HG02973 (cell line): ENCODE results near the gene DLX3.
"Not testable (repeated sequence)": the region's sequence is repeated elsewhere in the genome, so short reads cannot be mapped to it uniquely, and the experiment has no call there.

Experiments used
- ATAC-seq: cut with Tn5 transposase; IDR thresholded peaks from one replicate; pipeline ENCODE4 v1.9.1; 2021; ENCODE audit warnings: moderate library complexity; ENCODE audit not compliant: unreplicated experiment

The DLX3 gene

DNA sequence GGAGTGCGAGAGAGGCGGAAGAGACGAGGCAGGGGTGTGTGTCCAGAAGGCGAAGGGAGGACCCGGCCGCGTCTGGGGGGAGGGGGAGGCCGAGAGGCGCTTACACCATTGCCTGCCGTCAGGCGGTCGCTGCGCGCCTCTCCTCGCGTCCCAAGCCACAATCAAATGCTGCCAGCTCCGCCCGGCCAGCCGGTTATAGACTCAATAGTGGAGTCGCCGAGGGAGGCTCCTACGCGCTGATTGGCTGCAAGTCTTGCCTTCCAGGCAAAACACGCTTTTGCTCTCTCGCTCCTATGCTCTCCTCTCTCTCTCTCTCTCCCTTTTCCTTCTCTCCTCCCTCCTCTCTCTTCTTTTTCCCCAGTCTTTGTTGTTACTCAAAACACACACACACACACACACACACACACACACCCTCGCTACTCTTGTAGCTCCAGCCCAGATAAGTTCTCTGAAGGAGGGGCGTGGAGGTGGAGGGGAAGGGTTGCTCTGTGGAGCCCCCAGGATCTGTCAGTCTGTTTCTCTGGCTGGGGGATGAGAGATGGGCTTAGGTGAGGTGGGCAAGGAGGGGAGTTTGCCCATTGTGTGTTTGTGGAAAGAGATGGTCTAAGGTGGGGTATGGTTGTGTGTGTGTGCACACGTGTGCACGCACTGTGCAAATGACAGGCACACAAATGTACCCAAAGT is at the start of gene DLX3:
Gene DLX3 (minus strand): TSS at position 170 of the 684 bp plus-strand sequence. CDS start 226 bp downstream, outside the sequence.
- ATAC-seq, result no peak

GRCh38 chr17:50044483-50044882 is 49.5 kb upstream of the DLX3 start:
- no peak for ATAC-seq

DNA sequence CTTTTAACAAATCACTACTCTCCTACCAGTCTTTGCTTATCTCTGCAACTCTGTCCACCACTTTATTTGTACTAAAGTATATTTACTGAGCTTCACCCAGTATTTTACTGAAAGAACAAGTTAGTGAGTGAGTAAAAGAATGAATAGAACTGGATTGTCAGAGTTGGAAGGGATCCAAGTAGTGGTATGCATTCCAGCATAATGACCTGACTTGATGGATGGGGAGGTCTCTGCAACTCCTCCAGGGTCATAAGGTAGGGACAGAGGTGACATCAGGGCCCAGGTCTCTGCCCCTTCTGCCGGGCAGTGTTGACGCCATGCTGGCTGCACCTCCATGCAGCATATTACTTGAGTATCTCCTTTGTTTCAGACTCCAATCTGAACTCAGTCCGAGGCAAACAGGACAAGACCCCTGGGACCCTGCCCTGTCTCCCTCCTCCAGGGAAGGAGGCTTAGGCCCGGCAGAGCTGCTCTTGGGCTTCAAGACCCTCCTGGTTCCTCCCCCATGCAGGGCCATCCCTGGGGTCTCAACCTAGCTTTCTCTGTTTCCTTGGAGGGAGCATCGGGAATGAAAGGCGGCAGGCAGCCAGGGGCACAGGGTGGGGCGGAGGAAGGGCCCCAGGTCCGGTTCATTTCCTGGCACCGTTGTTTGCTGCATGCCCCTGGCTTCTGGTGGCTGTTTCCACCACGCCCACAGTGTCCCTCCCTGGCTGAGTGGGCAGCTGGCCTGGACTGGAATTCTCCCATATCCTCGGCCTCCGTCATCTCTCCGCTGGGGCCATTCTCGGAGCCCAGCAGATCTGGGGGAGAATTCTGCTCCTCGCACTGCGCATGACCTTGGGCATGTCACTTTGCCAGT is 48.5 kb upstream of the DLX3 start:
- ATAC-seq, result no peak

GRCh38 chr17:50042211-50042610 is 47.2 kb upstream of the DLX3 start:
- ATAC-seq, result no peak

GRCh38 chr17:50040496-50040895 is 45.5 kb upstream of the DLX3 start:
- ATAC-seq, result not testable (repeated sequence)

DNA sequence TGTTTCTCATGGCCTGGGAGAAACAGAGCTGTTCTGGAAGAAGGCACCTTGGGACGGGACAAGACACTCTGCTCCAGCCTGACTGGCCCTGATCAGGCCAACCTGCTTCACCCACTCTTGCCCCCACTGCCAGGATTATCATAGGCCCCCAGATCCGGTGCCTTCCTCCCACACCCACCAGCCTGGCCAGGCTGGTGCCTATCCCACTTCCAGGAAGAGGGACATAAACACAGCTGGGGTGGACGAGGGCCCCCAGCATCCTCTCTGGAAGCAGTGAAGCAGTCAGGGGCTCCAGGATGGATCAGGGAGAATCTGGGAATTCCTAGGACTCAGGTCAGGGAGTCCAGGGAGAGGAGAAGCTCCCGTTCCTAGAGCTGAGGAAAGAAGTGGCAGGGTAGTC is 44.0 kb upstream of the DLX3 start:
- ATAC-seq, result no peak

GRCh38 chr17:50037321-50038107 is 42.5 kb upstream of the DLX3 start:
- no peak for ATAC-seq

DNA sequence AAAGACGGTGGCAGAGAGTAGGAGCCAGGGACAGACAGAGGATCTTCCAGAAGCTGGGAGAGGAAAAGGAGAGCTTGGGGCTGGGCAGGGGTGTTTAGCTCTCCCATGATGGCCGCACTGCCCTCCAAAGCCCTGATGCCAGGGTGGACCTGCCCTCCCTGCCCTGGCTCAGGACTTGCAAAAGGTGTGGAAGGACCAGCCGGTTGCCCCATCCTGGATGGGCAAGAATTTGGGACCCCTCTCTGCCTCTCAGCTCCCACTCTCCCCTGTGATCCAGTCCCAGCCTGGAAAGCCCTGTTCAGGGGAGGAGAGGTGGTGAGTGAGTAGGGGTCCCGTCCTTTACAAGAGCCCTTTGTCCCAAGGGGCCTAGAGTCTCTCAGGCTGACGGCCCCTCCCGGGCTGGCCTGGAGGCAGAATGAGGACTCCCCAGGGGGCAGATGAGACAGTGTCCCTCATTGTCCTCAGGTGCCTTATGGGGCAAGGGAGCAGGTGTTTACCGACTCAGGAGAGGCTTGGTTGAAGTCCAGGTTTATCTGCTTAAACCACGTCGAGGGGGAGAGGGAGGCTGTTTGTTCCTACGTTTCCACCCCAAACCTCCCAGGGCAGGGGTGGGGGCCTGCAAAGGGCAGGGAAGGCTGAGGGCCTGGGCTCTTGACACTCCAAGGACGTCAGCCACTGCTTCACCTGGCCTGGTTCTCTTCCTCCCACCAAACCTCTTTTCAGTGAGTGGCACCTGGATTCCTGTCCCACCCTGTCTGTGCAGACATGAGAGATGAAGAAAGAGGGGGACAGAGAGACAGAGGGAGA is 41.6 kb upstream of the DLX3 start:
- no peak for ATAC-seq

- no peak for ATAC-seq
These were observed 40.9 kb upstream of the DLX3 start for GRCh38 chr17:50035945-50036344.

DNA sequence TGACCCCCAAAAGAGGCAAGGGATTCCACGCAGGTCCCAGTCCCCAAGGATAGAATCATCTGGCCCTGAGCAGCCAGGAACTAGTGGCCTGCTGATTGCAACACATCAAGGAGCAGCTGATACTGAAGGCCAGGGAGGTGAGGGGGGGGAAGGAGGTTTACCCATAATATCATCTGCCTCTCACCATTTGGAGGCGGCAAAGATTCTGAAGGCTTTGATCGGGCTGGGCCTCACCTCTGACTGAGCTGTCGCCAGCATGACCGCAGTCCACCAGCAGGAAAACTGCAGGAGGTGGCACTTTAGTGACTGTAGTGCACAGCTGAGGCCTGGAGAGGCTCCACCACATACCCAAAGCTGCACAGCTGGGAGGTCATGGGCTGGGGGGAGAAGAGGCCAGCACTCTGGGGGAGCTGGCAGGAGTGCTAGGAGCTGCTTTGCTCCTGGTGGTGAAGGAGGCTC is 40.4 kb upstream of the DLX3 start:
- no peak for ATAC-seq

GRCh38 chr17:50034498-50035364 is 39.7 kb upstream of the DLX3 start:
- no peak for ATAC-seq

DNA sequence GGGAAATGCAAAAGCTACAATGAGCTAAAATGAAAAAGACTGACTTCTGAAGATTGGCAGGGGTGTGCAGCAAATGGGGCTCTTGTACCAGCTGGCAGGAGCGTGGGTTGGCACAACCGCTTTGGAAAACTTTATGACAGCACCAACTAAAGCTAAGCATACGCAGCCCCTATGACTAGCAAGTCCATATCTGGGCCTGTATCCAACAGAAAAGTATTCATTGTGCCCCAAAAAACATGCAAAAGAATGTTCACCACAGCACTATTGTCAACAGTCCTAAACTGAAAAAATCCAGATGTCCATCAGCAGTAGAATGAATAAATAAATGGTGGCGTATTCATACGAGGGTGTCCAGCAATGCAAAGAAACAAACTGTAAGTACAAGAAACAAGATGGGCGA is 38.3 kb upstream of the DLX3 start:
- no peak for ATAC-seq

DNA sequence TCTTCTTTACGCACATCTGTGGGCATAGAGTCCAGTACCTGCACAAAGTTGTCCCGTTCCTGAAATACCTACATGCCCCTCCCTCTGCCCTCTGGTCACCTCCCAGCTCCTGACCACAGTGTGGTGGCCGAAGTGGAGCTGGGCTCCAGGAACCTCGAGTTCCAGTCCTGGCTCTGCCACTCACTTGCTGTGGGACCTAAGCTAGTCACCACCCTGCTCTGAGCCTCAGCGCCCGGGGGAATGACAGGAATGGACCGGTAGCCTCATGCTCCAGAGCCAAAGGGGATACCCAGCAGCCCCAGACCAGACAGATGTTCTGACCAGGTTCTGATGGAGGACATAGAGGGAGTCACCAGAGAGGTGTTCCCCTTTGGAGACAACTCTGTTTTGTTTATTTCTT is 34.2 kb upstream of the DLX3 start:
- ATAC-seq, result no peak

DNA sequence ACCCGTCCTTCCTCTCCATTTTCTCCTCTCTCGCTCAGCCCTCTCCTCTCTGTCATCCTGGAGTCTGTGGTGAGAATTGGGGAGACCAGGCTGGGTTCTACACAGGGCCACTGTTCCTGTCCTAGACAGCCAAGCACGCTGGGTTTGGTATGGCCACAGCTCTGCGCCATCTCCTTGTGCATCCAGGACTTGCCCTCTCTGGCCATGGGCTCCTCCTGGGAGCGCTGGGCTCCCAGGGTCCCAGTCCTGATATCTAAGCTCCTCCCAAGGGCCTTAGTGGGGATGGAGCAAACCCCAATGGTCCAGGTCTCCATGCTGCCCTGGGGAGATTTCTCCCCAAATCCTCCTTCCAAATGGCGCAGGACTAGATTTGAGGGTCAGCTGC is 33.7 kb upstream of the DLX3 start:
- ATAC-seq, result no peak

DNA sequence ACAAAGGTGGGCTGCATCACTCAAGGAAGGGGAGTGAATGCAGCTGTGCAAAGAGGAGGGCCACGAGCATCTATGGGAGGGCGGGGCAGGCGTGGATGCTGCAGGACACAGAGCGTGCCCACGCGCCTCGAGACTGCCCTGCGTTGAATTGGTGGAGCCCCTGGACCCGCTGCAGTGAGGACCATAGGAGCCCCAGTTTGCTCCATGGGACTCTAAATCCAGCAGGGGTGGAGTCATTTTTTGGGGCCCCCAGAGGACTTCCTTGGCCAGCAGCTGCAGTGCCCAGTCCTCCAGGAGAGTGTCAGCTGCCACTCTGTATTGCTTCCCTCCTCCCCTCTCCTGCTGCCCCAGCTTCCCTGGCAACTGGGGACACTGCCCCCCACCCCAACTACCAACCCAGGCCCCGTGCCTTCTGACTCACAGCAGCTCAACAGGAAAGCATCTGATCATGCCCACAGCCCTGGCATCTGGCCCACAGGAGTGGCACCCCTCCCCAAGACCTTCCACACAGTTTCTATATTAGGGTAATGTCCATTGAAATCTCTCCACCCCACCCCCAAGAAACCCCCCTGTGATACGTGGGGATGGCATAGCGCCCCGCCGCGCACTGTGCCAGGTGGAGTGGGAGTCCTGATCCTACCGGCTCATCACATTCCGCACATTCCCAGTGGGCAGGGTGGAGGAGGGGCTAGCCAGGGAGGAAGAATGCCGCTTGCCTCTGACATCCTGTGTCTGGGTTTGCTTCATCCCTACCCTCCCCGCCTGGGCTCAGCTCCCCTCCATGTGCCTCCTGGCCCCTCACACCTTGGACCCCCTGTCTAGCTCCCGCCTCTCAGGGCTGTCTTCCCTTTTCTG is 33.1 kb upstream of the DLX3 start:
- ATAC-seq, result no peak

DNA sequence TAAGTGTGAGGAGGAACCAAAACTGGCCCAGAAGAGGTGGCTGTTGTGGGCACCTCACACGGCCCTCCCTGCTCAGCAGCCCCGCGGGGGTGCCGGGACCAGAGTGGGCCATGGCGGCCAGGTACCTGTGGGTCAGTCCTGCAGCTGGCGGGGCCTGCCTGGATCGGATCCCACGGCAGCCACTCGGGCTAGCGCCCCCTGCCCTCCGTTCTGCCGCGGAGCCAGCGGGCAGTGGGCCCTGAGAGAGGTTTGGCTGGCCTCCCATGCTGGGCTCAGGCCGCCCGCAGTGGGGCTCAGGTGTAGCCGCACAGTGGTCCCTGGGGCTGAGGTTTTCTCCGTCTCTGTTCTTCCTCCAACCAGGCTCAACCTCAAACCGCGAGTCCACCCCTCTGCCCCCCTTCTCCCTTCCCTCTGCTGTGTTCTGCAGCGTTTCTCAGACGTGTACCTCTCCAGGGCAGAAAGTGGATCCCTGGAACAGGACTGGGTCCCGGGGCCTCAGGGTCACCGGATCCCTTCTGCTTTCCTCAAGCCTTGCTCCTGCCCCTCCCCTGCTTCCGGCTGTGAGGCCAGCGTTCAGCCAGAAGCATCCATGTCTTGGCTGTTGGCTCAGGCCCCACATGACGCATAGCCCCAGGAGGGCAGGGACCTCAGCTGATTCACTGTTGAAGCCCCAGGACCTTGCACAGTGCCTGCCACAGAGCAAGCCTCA is 32.3 kb upstream of the DLX3 start:
- ATAC-seq, result no peak

DNA sequence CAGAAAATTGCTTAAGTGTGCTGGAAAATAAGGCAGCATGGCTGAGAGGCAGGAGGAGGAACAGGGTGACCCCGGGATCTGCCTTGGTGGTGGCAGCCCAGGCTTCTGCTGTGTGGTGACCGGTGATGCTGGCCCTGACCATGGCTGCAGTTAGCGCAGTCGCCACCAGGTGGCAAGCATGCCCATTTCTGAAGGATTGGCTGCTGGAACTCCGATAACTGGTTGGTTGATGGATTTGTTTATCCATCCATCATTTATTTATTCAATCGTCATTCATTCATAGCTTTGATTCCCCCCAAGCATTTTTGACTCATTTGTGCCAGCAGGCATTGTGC is 31.8 kb upstream of the DLX3 start:
- ATAC-seq, result no peak

DNA sequence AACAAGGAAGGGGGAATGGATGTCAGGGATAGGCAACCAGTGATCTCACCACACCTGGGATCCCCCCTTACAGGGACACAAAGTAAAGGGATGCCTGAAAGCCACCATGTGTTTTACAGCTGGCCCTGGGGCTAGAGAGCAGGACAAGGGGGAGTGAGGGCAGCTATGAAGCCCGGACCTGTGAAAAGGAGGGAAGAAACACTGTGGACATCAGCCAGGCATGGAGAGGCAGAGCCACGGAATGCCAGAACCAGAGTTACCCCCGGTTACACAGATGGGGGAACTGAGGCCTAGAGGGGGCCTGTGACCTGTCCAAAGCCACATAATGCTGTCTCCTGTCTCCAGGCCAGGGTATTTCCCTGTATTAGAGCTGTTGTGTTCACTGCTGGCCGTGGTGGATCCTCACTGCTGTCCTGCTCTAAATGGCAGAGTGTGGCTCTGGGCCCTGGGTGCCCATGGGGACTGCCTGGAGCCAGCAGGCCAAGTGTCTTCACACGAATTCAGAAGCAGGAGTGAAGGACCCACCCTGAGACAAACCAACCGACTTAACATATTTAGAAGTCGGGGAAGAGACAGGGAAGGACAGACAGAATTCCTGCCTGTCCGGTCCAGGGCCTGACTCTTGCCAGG is 31.1 kb upstream of the DLX3 start:
- ATAC-seq, result no peak
